ENCODE data around the gene ZNF469.

- TF ChIP-seq CTCF (IDR thresholded peaks at IDR 0.05) (no peak), EP300 (IDR thresholded peaks at IDR 0.05) (no peak), POLR2A (IDR thresholded peaks at IDR 0.05) (no peak)
Measured at GRCh38 chr16:88342491-88342890, 40.3 kb upstream of the ZNF469 start.
